ENCODE data around the gene MRPL17.

DNA sequence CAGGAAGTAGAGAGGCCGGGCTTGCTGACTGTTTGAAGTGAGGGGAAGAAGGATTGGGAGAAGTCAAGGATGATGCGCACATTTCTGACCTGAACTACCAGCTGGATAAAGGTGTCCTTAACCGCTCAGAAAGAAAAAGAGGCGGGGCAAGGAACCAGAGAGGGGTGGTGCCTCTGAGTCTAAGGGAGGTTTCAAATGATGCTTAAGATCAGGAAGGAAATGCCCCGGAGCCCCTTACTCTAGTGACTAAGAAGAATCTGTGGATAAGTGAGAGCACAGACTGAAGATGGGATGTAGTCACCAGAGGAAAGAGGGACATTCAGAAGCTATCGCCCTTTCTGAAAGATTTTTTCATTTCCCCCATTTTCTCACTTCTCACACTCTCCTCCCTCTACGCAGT lies 40.2 kb downstream of the MRPL17 start:
- TF ChIP-seq CTCF (conservative IDR thresholded peaks at IDR 0.05 in 1 of 2, IDR thresholded peaks at IDR 0.05 in 1 of 2; ENCODE audit: low read depth in 1 of 2, low read length in 2 of 2) (no peak), EZH2 (IDR thresholded peaks at IDR 0.05; ENCODE audit: low read length, missing control alignments) (no peak)

Data from fibroblast of lung (primary cell).